ENCODE data around the gene SAMD13. TPM values are rescaled to one million over a fixed set of nuclear protein-coding genes. Genes with fewer than 3 reads are reported as not detected.
"Not testable (repeated sequence)": the region's sequence is repeated elsewhere in the genome, so short reads cannot be mapped to it uniquely, and the experiment has no call there.

Gene SAMD13
- total RNA-seq, 3 donors from 2014 or later: 6.8 to 35.9 (median 21.0) TPM

- H3K9me3 ChIP-seq: peaks cover under 1% of the 10 kb centered on the region
- ATAC-seq (no peak), DNase-seq (no peak)
- no peaks in the 10 kb centered on the region for H3K36me3 ChIP-seq (ENCODE audit: low read depth)
- intact Hi-C loops (cut with DNase I, micrococcal nuclease): no loop called here
- TF ChIP-seq, protein P1, sequence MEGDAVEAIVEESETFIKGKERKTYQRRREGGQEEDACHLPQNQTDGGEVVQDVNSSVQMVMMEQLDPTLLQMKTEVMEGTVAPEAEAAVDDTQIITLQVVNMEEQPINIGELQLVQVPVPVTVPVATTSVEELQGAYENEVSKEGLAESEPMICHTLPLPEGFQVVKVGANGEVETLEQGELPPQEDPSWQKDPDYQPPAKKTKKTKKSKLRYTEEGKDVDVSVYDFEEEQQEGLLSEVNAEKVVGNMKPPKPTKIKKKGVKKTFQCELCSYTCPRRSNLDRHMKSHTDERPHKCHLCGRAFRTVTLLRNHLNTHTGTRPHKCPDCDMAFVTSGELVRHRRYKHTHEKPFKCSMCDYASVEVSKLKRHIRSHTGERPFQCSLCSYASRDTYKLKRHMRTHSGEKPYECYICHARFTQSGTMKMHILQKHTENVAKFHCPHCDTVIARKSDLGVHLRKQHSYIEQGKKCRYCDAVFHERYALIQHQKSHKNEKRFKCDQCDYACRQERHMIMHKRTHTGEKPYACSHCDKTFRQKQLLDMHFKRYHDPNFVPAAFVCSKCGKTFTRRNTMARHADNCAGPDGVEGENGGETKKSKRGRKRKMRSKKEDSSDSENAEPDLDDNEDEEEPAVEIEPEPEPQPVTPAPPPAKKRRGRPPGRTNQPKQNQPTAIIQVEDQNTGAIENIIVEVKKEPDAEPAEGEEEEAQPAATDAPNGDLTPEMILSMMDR (IDR thresholded peaks at IDR 0.05): no peak
- peaks cover 2% of the 10 kb centered on the region for H3K4me1 ChIP-seq (ENCODE audit: low read depth)
- H3K4me3 ChIP-seq: no peak overlapping the region
These were observed 18.7 kb upstream of the SAMD13 start for GRCh38 chr1:84282780-84283333.

DNA sequence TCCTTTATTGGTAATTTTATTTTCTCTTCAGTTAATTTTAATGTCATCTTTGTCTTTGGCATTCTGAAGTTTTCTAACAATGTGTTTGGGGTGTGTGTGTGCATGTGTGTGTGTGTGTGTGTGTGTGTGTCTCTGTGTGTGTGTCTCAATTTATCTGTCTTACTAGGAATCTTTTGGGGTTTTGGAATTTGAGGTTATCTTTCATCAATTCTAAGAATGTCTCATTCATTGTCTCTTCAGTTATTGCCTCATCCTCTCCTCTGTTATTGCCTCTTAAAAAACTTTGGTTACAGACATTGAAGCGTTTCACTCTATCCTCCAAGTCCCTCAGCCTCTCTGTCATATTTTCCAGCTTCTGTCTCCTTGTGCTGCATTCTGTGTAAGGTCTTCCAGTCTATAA is 18.1 kb upstream of the SAMD13 start:
- intact Hi-C loops (cut with DNase I, micrococcal nuclease): no loop called here
- TF ChIP-seq, protein P1 (IDR thresholded peaks at IDR 0.05): no peak
- H3K4me1 ChIP-seq (ENCODE audit: low read depth): peaks cover 2% of the 10 kb centered on the region
- H3K9me3 ChIP-seq: peaks cover 6% of the 10 kb centered on the region
- H3K36me3 ChIP-seq (ENCODE audit: low read depth): no peaks in the 10 kb centered on the region
- DNase-seq: no peak
- H3K4me3 ChIP-seq: no peak overlapping the region
- ATAC-seq: no peak

GRCh38 chr1:84286071-84286470 is 15.4 kb upstream of the SAMD13 start:
- TF ChIP-seq, protein P1 (IDR thresholded peaks at IDR 0.05): no peak
- Histone ChIP-seq H3K9me3 (peaks cover 13% of the 10 kb centered on the region), H3K4me3 (no peak overlapping the region), H3K4me1 (ENCODE audit: low read depth) (no peaks in the 10 kb centered on the region), H3K36me3 (ENCODE audit: low read depth) (no peaks in the 10 kb centered on the region)
- no peak for DNase-seq
- intact Hi-C loops (cut with DNase I, micrococcal nuclease): no loop called here
- ATAC-seq: peak; percentile 38

DNA sequence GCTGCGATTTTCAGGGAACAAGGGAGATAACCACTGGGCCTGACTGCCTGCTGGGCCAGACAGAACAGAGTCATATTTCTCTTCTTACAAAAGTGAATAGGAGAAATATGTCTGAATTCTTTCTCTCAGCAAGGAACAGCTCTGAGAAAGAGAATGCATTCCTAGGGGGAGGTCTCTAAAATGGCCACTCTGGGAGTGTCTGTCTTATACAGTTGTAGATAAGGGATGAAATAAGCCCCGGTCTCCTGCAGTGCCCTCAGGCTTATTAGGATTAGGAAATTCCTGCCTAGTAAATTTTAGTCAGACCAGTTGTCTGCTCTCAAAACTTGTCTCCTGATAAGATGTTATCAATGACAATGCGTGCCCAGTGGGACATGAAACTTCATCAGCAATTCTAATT is 14.1 kb upstream of the SAMD13 start:
- DNase-seq; H3K4me3 ChIP-seq; intact Hi-C loops (cut with DNase I, micrococcal nuclease); H3K36me3 ChIP-seq (ENCODE audit: low read depth); ATAC-seq; H3K4me1 ChIP-seq (ENCODE audit: low read depth): not testable (repeated sequence)
- peaks cover 13% of the 10 kb centered on the region for H3K9me3 ChIP-seq

DNA sequence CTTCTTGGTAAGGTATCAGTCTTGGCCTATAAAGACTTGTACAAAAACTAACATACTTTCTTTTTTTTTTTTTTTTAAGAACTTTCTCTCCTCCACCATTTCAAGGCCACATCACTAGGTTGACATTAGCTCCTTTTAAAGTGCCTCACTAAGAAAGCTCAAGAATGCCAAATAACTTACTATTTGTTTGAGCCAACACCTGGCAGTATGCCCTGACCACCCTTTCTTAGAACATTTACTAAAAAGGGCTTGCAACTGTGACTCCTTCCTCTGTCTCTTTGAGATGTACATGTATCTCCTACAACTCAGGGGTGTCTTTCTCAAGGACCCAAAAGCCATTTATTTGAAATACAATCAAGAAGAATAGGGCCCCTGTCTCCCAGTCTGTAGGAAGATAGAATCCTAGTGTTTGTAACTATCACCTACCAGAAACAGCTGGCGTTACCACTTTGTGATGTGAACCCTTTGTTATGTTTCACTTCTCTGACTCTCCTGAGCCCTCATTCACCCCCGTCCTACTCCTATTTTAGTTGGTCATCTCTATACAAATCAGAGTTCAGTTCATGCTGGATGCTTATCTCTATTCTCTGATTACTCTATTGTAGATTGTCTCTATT is 12.2 kb upstream of the SAMD13 start:
- Histone ChIP-seq H3K4me1 (ENCODE audit: low read depth) (no peaks in the 10 kb centered on the region), H3K9me3 (peaks cover 13% of the 10 kb centered on the region), H3K36me3 (ENCODE audit: low read depth) (no peaks in the 10 kb centered on the region), H3K4me3 (no peak overlapping the region)
- DNase-seq (no peak), ATAC-seq (no peak)
- TF ChIP-seq, protein P1 (IDR thresholded peaks at IDR 0.05): no peak
- intact Hi-C loops (cut with DNase I, micrococcal nuclease): no loop called here

DNA sequence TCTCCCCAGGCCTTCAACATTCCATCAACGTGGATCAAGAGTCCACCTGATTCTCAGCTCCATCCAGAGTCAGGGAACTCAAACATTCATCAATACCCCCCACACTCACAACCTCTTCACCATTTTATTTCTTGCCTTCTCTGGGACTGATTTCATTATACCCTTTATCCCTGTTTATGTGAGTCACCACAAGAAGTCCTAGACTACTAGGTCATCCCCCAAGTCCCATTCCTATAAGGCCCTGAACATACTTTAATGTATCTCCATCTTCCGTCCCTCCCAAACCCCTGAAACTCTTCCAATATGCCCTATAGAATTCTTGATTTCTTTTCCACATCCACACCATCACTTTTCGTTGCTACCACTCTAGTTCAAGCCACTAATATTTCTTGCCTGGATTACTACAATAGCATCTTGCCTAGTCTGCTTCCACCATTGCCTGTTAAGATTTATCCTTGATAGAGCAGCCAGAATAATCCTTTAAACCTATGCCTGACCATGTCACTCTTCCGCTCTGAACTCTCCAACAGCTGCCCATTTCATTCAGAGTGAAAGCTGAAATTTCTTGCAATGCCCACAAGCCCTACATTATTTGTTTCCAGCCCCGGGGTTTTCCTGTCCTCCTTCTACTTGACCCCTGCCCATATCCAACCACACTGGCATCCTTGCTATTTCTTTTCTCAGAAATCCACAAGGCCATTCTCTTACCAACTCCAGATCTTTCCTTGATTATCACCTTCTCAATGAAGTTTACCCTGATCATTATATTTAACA is 9.4 kb upstream of the SAMD13 start:
- ATAC-seq (no peak), DNase-seq (no peak)
- Histone ChIP-seq H3K9me3 (peaks cover 18% of the 10 kb centered on the region), H3K4me3 (no peak overlapping the region), H3K4me1 (ENCODE audit: low read depth) (peaks cover 9% of the 10 kb centered on the region), H3K36me3 (ENCODE audit: low read depth) (no peaks in the 10 kb centered on the region)
- TF ChIP-seq, protein P1 (IDR thresholded peaks at IDR 0.05): no peak
- intact Hi-C loops (cut with DNase I, micrococcal nuclease): no loop called here

Data from mucosa of descending colon (tissue), 3 donors.